Mesothelial cell of epicardium (in vitro differentiated cells): ENCODE results near the gene COP1. TPM values are rescaled to one million over a fixed set of nuclear protein-coding genes. Genes with fewer than 3 reads are reported as not detected.

ENCODE experiments used
- DNase-seq, 2 experiments: peaks; one replicate each; pipeline ENCODE4 v3.0.0; 2021; ENCODE audit warnings: low spot score in 2 of 2; ENCODE audit not compliant: unreplicated experiment in 2 of 2
- H3K27ac Mint-ChIP-seq: 2 replicates; pipeline ENCODE4 v1.8.0; 2021; ENCODE audit warnings: mixed read lengths
- H3K27me3 Mint-ChIP-seq: 2 replicates; pipeline ENCODE4 v1.8.0; 2021; ENCODE audit warnings: low read depth, mixed read lengths
- H3K36me3 Mint-ChIP-seq: 2 replicates; pipeline ENCODE4 v1.8.0; 2021; ENCODE audit warnings: mixed read lengths
- H3K4me1 Mint-ChIP-seq: 2 replicates; pipeline ENCODE4 v1.8.0; 2021; ENCODE audit warnings: mixed read lengths
- H3K4me3 Mint-ChIP-seq: 2 replicates; pipeline ENCODE4 v1.8.0; 2021; ENCODE audit warnings: mild to moderate bottlenecking, moderate library complexity, mixed read lengths
- H3K9me3 Mint-ChIP-seq: 2 replicates; pipeline ENCODE4 v1.8.0; 2021; ENCODE audit warnings: mixed read lengths
- total RNA-seq: library from RNA; stranded (reverse); gene quantifications from 3 replicates; pipeline ENCODE4 v1.2.1, GENCODE V29; 2021
- TF ChIP-seq, protein P1 (sequence below): fragments of 200-600 bp; sonication (generic); IDR thresholded peaks from one replicate; pipeline ENCODE4 v1.5.0; 2021; ENCODE audit warnings: antibody characterized with exemption; ENCODE audit not compliant: unreplicated experiment

Gene COP1
- total RNA-seq, 1 donor from 2014 or later: 47.9 TPM

- H3K4me3 Mint-ChIP-seq: no peak overlapping the region
- no peaks in the 10 kb centered on the region for H3K9me3 Mint-ChIP-seq
- no peaks in the 10 kb centered on the region for H3K4me1 Mint-ChIP-seq
- no peak for DNase-seq
- no peak overlapping the region for H3K27ac Mint-ChIP-seq
- no peaks in the 10 kb centered on the region for H3K27me3 Mint-ChIP-seq
- peaks cover 54% of the 10 kb centered on the region for H3K36me3 Mint-ChIP-seq
- TF ChIP-seq, protein P1, sequence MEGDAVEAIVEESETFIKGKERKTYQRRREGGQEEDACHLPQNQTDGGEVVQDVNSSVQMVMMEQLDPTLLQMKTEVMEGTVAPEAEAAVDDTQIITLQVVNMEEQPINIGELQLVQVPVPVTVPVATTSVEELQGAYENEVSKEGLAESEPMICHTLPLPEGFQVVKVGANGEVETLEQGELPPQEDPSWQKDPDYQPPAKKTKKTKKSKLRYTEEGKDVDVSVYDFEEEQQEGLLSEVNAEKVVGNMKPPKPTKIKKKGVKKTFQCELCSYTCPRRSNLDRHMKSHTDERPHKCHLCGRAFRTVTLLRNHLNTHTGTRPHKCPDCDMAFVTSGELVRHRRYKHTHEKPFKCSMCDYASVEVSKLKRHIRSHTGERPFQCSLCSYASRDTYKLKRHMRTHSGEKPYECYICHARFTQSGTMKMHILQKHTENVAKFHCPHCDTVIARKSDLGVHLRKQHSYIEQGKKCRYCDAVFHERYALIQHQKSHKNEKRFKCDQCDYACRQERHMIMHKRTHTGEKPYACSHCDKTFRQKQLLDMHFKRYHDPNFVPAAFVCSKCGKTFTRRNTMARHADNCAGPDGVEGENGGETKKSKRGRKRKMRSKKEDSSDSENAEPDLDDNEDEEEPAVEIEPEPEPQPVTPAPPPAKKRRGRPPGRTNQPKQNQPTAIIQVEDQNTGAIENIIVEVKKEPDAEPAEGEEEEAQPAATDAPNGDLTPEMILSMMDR: no peak
Observed at GRCh38 chr1:175941164-175941563, 265.9 kb downstream of the COP1 start.

DNA sequence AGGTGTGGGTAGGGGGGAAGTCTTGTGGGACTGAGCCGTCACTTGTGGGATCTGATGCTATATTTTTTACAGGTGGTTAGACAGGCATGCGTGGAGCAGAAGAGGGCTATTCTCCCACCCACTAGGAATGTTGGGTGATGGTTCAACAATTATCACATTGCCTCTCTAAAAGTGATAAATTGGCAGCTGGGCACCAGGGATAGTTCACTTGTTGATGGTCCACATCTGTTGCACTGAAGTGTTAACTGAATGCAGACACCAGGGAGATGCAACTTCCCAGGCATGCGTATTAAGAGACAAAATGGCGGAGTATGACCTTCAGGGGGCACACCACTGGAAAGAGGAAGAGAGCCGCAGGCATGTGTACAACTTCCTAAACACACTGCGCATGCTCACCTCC lies 270.4 kb downstream of the COP1 start:
- DNase-seq: no peak
- TF ChIP-seq, protein P1: no peak
- no peaks in the 10 kb centered on the region for H3K9me3 Mint-ChIP-seq
- H3K27ac Mint-ChIP-seq: no peak overlapping the region
- no peak overlapping the region for H3K4me3 Mint-ChIP-seq
- H3K27me3 Mint-ChIP-seq: no peaks in the 10 kb centered on the region
- H3K36me3 Mint-ChIP-seq: peaks cover 43% of the 10 kb centered on the region
- H3K4me1 Mint-ChIP-seq: no peaks in the 10 kb centered on the region

- H3K4me3 Mint-ChIP-seq: no peak overlapping the region
- TF ChIP-seq, protein P1: no peak
- H3K27ac Mint-ChIP-seq: no peak overlapping the region
- H3K4me1 Mint-ChIP-seq: no peaks in the 10 kb centered on the region
- H3K9me3 Mint-ChIP-seq: peaks cover 6% of the 10 kb centered on the region
- DNase-seq: no peak
- peaks cover 37% of the 10 kb centered on the region for H3K36me3 Mint-ChIP-seq
- no peaks in the 10 kb centered on the region for H3K27me3 Mint-ChIP-seq
Observed at GRCh38 chr1:175935566-175936115, 271.4 kb downstream of the COP1 start.

GRCh38 chr1:175935166-175935565 lies 271.9 kb downstream of the COP1 start:
- no peak overlapping the region for H3K27ac Mint-ChIP-seq
- peaks cover 6% of the 10 kb centered on the region for H3K9me3 Mint-ChIP-seq
- no peak overlapping the region for H3K4me3 Mint-ChIP-seq
- no peaks in the 10 kb centered on the region for H3K27me3 Mint-ChIP-seq
- H3K4me1 Mint-ChIP-seq: no peaks in the 10 kb centered on the region
- DNase-seq: no peak
- TF ChIP-seq, protein P1: no peak
- H3K36me3 Mint-ChIP-seq: peaks cover 35% of the 10 kb centered on the region

- TF ChIP-seq, protein P1: no peak
- no peak for DNase-seq
- H3K36me3 Mint-ChIP-seq: peaks cover 30% of the 10 kb centered on the region
- H3K27me3 Mint-ChIP-seq: no peaks in the 10 kb centered on the region
- no peak overlapping the region for H3K4me3 Mint-ChIP-seq
- peaks cover 11% of the 10 kb centered on the region for H3K9me3 Mint-ChIP-seq
- H3K4me1 Mint-ChIP-seq: no peaks in the 10 kb centered on the region
- no peak overlapping the region for H3K27ac Mint-ChIP-seq
Observed at GRCh38 chr1:175933801-175934200, 273.3 kb downstream of the COP1 start.

- H3K4me1 Mint-ChIP-seq: no peaks in the 10 kb centered on the region
- H3K27me3 Mint-ChIP-seq: no peaks in the 10 kb centered on the region
- no peak for DNase-seq
- H3K9me3 Mint-ChIP-seq: peaks cover 15% of the 10 kb centered on the region
- H3K4me3 Mint-ChIP-seq: no peak overlapping the region
- H3K27ac Mint-ChIP-seq: no peak overlapping the region
- peaks cover 32% of the 10 kb centered on the region for H3K36me3 Mint-ChIP-seq
- TF ChIP-seq, protein P1: no peak
Observed at GRCh38 chr1:175927944-175928343, 279.1 kb downstream of the COP1 start.
